NCI-H82 (cell line): ENCODE results near the gene TAF1.
"Not testable (repeated sequence)": the region's sequence is repeated elsewhere in the genome, so short reads cannot be mapped to it uniquely, and the experiment has no call there.

Experiments used
- DNase-seq: peaks from one replicate; lab custom pipeline; 2025; lab: John Stamatoyannopoulos, UW

TAF1 gene

GRCh38 chrX:71504346-71504745, 138.2 kb downstream of the TAF1 start:
- DNase-seq, result no peak

- DNase-seq, result no peak
Measured at GRCh38 chrX:71509289-71509688, 143.1 kb downstream of the TAF1 start.

- no peak for DNase-seq
Measured at GRCh38 chrX:71510161-71510560, 144.0 kb downstream of the TAF1 start.

- not testable (repeated sequence) for DNase-seq
Measured at GRCh38 chrX:71513731-71514130, 147.6 kb downstream of the TAF1 start.

- DNase-seq, result peak; percentile 88
Measured at GRCh38 chrX:71514367-71515037, 148.3 kb downstream of the TAF1 start.

GRCh38 chrX:71515038-71515396, 148.9 kb downstream of the TAF1 start:
- DNase-seq, result no peak
